Stimulated activated CD4-positive, alpha-beta T cell treated with anti-CD3 and anti-CD28 coated beads, Interleukin-2, amount 100 ng/mL, for 4 hours (primary cell): ENCODE measurements around the gene MSL1.

ENCODE experiments used
- DNase-seq: peaks from one replicate; pipeline ENCODE4 v3.0.0-alpha.2; 2020; ENCODE audit warnings: low read depth

Gene MSL1

GRCh38 chr17:40105861-40106759 is 15.7 kb upstream of the MSL1 start:
- DNase-seq = no peak

- DNase-seq = no peak
These were observed 14.8 kb upstream of the MSL1 start for GRCh38 chr17:40106760-40107521.

- DNase-seq = no peak
These were observed 14.1 kb upstream of the MSL1 start for GRCh38 chr17:40107522-40108174.

- DNase-seq = no peak
These were observed 12.6 kb upstream of the MSL1 start for GRCh38 chr17:40108970-40109824.

- no peak for DNase-seq
These were observed 11.5 kb upstream of the MSL1 start for GRCh38 chr17:40110026-40110845.

- DNase-seq = peak; percentile 51
These were observed 10.3 kb upstream of the MSL1 start for GRCh38 chr17:40111221-40112128.

GRCh38 chr17:40112191-40112711 is 9.5 kb upstream of the MSL1 start:
- no peak for DNase-seq

GRCh38 chr17:40112718-40113109 is 9.1 kb upstream of the MSL1 start:
- DNase-seq = no peak

- DNase-seq = peak; percentile 89
These were observed 8.5 kb upstream of the MSL1 start for GRCh38 chr17:40113110-40113906.

GRCh38 chr17:40113907-40114245 is 7.9 kb upstream of the MSL1 start:
- DNase-seq = no peak

- DNase-seq = no peak
These were observed 6.7 kb upstream of the MSL1 start for GRCh38 chr17:40115101-40115436.

GRCh38 chr17:40122136-40122998 is 596 bp downstream of the MSL1 start:
- no peak for DNase-seq

GRCh38 chr17:40122999-40123810 is 1.4 kb downstream of the MSL1 start:
- DNase-seq = no peak

- no peak for DNase-seq
These were observed 2.0 kb downstream of the MSL1 start for GRCh38 chr17:40123811-40124114.

GRCh38 chr17:40124279-40125141 is 2.7 kb downstream of the MSL1 start:
- no peak for DNase-seq

- DNase-seq = no peak
These were observed 7.7 kb downstream of the MSL1 start for GRCh38 chr17:40129498-40129897.
